Activated naive CD8-positive, alpha-beta T cell treated with anti-CD3 and anti-CD28 coated beads for 36 hours (primary cell): Measurements from ENCODE around the gene PHF20. TPM values are rescaled to one million over a fixed set of nuclear protein-coding genes. Genes with fewer than 3 reads are reported as not detected.
"Not testable (repeated sequence)": the region's sequence is repeated elsewhere in the genome, so short reads cannot be mapped to it uniquely, and the experiment has no call there.

Source experiments
- DNase-seq: peaks from one replicate; pipeline ENCODE4 v3.0.0; 2021
- H3K27ac Mint-ChIP-seq: one replicate; pipeline ENCODE4 v1.8.0; 2022; ENCODE audit warnings: mild to moderate bottlenecking, moderate library complexity, mixed read lengths
- H3K27me3 Mint-ChIP-seq: one replicate; pipeline ENCODE4 v1.8.0; 2022; ENCODE audit warnings: mild to moderate bottlenecking, mixed read lengths
- H3K36me3 Mint-ChIP-seq: one replicate; pipeline ENCODE4 v1.8.0; 2021; ENCODE audit warnings: mild to moderate bottlenecking, mixed read lengths
- H3K4me1 Mint-ChIP-seq: one replicate; pipeline ENCODE4 v1.8.0; 2021; ENCODE audit warnings: mixed read lengths
- H3K4me3 Mint-ChIP-seq: one replicate; pipeline ENCODE4 v1.8.0; 2022; ENCODE audit warnings: mild to moderate bottlenecking, moderate library complexity, mixed read lengths
- H3K9me3 Mint-ChIP-seq: one replicate; pipeline ENCODE4 v1.8.0; 2022; ENCODE audit warnings: mixed read lengths
- total RNA-seq, 2 experiments: library from RNA; stranded (reverse); gene quantifications; one replicate each; pipeline ENCODE4 v1.2.3, GENCODE V29; 2021

The PHF20 gene
- total RNA-seq: 10 to 100 TPM; 50.2 to 50.6 TPM

- Mint-ChIP-seq H3K4me3 (peak within 1 kb of the TSS; percentile 94), H3K36me3 (peaks cover 31% of the 10 kb centered on the region), H3K27me3 (no peaks in the 10 kb centered on the region), H3K27ac (peak within 1 kb of the TSS; percentile 93), H3K4me1 (peaks cover 56% of the 10 kb centered on the region), H3K9me3 (peaks cover 7% of the 10 kb centered on the region)
- peak; percentile 99 for DNase-seq
Measured at GRCh38 chr20:35771689-35772562, at the start of gene PHF20. PHF20 (plus strand) TSS chr20:35772015; CDS start chr20:35801523, 29,508 bp downstream.

GRCh38 chr20:35723275-35723639 lies 48.6 kb upstream of the PHF20 start:
- H3K4me3 Mint-ChIP-seq, DNase-seq, H3K9me3 Mint-ChIP-seq, H3K27me3 Mint-ChIP-seq: not testable (repeated sequence)
- peak overlapping the region; percentile 25 for H3K27ac Mint-ChIP-seq
- H3K4me1 Mint-ChIP-seq: peaks cover 43% of the 10 kb centered on the region
- peaks cover 59% of the 10 kb centered on the region for H3K36me3 Mint-ChIP-seq

- peak overlapping the region; percentile 72 for H3K27ac Mint-ChIP-seq
- peaks cover 43% of the 10 kb centered on the region for H3K4me1 Mint-ChIP-seq
- not testable (repeated sequence) for H3K9me3 Mint-ChIP-seq, H3K27me3 Mint-ChIP-seq, H3K4me3 Mint-ChIP-seq, DNase-seq
- H3K36me3 Mint-ChIP-seq: peaks cover 55% of the 10 kb centered on the region
Measured at GRCh38 chr20:35723652-35724320, 48.0 kb upstream of the PHF20 start.

GRCh38 chr20:35724321-35725230 lies 47.2 kb upstream of the PHF20 start:
- Mint-ChIP-seq H3K36me3 (peaks cover 52% of the 10 kb centered on the region), H3K4me1 (peaks cover 43% of the 10 kb centered on the region), H3K9me3 (no peaks in the 10 kb centered on the region), H3K27ac (peak overlapping the region; percentile 72), H3K4me3 (no peak overlapping the region), H3K27me3 (no peaks in the 10 kb centered on the region)
- no peak for DNase-seq

- Mint-ChIP-seq H3K27ac (no peak overlapping the region), H3K36me3 (peaks cover 44% of the 10 kb centered on the region), H3K4me1 (peaks cover 40% of the 10 kb centered on the region)
Measured at GRCh38 chr20:35726842-35727711, 44.7 kb upstream of the PHF20 start.

GRCh38 chr20:35729283-35729807 lies 42.5 kb upstream of the PHF20 start:
- no peaks in the 10 kb centered on the region for H3K9me3 Mint-ChIP-seq
- H3K27me3 Mint-ChIP-seq: peaks cover 3% of the 10 kb centered on the region
- H3K27ac Mint-ChIP-seq: no peak overlapping the region
- DNase-seq: no peak
- peaks cover 43% of the 10 kb centered on the region for H3K36me3 Mint-ChIP-seq
- H3K4me3 Mint-ChIP-seq: no peak overlapping the region
- peaks cover 43% of the 10 kb centered on the region for H3K4me1 Mint-ChIP-seq

More at GRCh38 chr20:35726842-35727711, 44.7 kb upstream of the PHF20 start:
- Mint-ChIP-seq H3K9me3 (no peaks in the 10 kb centered on the region), H3K4me3 (no peak overlapping the region), H3K27me3 (no peaks in the 10 kb centered on the region)
- no peak for DNase-seq

GRCh38 chr20:35729836-35730582 lies 41.8 kb upstream of the PHF20 start:
- no peak for DNase-seq
- Mint-ChIP-seq H3K27ac (peak overlapping the region; percentile 25), H3K36me3 (peaks cover 44% of the 10 kb centered on the region), H3K4me3 (no peak overlapping the region), H3K4me1 (peaks cover 45% of the 10 kb centered on the region), H3K27me3 (peaks cover 3% of the 10 kb centered on the region), H3K9me3 (no peaks in the 10 kb centered on the region)

GRCh38 chr20:35730583-35731468 lies 41.0 kb upstream of the PHF20 start:
- H3K36me3 Mint-ChIP-seq: peaks cover 42% of the 10 kb centered on the region
- no peak overlapping the region for H3K27ac Mint-ChIP-seq
- H3K4me1 Mint-ChIP-seq: peaks cover 48% of the 10 kb centered on the region
- DNase-seq: no peak
- H3K4me3 Mint-ChIP-seq: no peak overlapping the region
- no peaks in the 10 kb centered on the region for H3K9me3 Mint-ChIP-seq
- H3K27me3 Mint-ChIP-seq: peaks cover 3% of the 10 kb centered on the region

- H3K36me3 Mint-ChIP-seq: peaks cover 42% of the 10 kb centered on the region
- no peak for DNase-seq
- peaks cover 52% of the 10 kb centered on the region for H3K4me1 Mint-ChIP-seq
- H3K27ac Mint-ChIP-seq: no peak overlapping the region
- no peaks in the 10 kb centered on the region for H3K9me3 Mint-ChIP-seq
- H3K27me3 Mint-ChIP-seq: peaks cover 3% of the 10 kb centered on the region
- no peak overlapping the region for H3K4me3 Mint-ChIP-seq
Measured at GRCh38 chr20:35731469-35731788, 40.4 kb upstream of the PHF20 start.

- H3K27me3 Mint-ChIP-seq: peaks cover 3% of the 10 kb centered on the region
- H3K27ac Mint-ChIP-seq: peak overlapping the region; percentile 4
- peaks cover 52% of the 10 kb centered on the region for H3K4me1 Mint-ChIP-seq
- H3K9me3 Mint-ChIP-seq: no peaks in the 10 kb centered on the region
- H3K4me3 Mint-ChIP-seq: peak overlapping the region; percentile 12
- peaks cover 38% of the 10 kb centered on the region for H3K36me3 Mint-ChIP-seq
- DNase-seq: no peak
Measured at GRCh38 chr20:35731862-35732643, 39.8 kb upstream of the PHF20 start.

GRCh38 chr20:35732644-35732982 lies 39.2 kb upstream of the PHF20 start:
- Mint-ChIP-seq H3K9me3 (no peaks in the 10 kb centered on the region), H3K4me1 (peaks cover 53% of the 10 kb centered on the region), H3K27me3 (peaks cover 3% of the 10 kb centered on the region), H3K4me3 (peak overlapping the region; percentile 48), H3K27ac (no peak overlapping the region), H3K36me3 (peaks cover 43% of the 10 kb centered on the region)
- no peak for DNase-seq

GRCh38 chr20:35734374-35734773 lies 37.4 kb upstream of the PHF20 start:
- Mint-ChIP-seq H3K27me3 (peaks cover 3% of the 10 kb centered on the region), H3K36me3 (peaks cover 58% of the 10 kb centered on the region), H3K27ac (peak overlapping the region; percentile 61), H3K9me3 (no peaks in the 10 kb centered on the region), H3K4me1 (peaks cover 65% of the 10 kb centered on the region), H3K4me3 (peak overlapping the region; percentile 45)
- no peak for DNase-seq
